GM19240 (cell line): ENCODE results near the gene UCHL1.
"Not testable (repeated sequence)": the region's sequence is repeated elsewhere in the genome, so short reads cannot be mapped to it uniquely, and the experiment has no call there.

Source experiments
- DNase-seq: peaks from one replicate; pipeline ENCODE4 v3.0.0; 2011; ENCODE audit warnings: low spot score; ENCODE audit not compliant: insufficient read length

The UCHL1 gene

GRCh38 chr4:41288254-41288653 lies 31.5 kb downstream of the UCHL1 start:
- DNase-seq, result no peak

GRCh38 chr4:41290479-41290878 lies 33.8 kb downstream of the UCHL1 start:
- no peak for DNase-seq

- no peak for DNase-seq
Observed at GRCh38 chr4:41294445-41295062, 37.8 kb downstream of the UCHL1 start.

- DNase-seq, result no peak
Observed at GRCh38 chr4:41296995-41297394, 40.3 kb downstream of the UCHL1 start.

DNA sequence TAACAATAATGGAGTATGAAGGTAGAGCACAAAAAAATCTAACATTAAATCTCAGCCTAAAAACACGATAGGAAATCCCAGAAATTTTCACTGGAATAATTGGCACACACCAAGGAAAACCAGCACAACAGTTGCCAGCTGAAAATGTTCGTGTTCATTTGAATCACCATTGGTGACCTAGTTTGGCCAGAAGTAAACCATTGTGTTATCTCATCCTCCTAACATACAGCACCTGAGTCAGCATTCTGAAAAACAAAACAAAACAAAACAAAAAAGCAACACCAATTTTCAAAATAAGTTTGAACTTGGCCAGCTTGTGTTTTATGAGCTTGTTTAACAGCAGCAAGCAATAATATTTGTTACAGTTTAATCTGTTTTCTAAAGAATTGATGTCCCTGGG lies 41.1 kb downstream of the UCHL1 start:
- DNase-seq, result no peak

GRCh38 chr4:41299486-41299885 lies 42.8 kb downstream of the UCHL1 start:
- DNase-seq, result no peak

- no peak for DNase-seq
Observed at GRCh38 chr4:41301137-41301536, 44.4 kb downstream of the UCHL1 start.

- no peak for DNase-seq
Observed at GRCh38 chr4:41303372-41304118, 46.8 kb downstream of the UCHL1 start.

DNA sequence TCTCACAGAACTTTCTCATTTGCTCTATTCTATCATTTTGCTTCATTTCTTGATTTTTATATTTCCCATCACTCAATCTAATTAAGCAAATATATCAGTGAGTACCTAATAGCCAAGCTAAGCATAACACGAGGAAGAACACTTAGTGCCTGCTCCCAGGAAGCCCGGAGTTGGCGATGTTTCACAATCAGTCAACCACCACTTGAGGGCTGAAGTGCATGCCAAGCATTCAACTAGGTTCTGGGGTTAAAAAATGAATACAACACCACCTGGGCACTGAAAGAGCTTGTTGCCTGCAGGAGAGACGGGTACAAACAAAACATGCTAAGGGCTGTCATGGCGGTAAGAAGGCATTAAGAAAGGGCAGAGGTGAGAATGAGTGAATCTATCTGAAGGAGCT lies 47.5 kb downstream of the UCHL1 start:
- DNase-seq, result no peak

- no peak for DNase-seq
Observed at GRCh38 chr4:41305476-41305875, 48.7 kb downstream of the UCHL1 start.

- no peak for DNase-seq
Observed at GRCh38 chr4:41307638-41308037, 50.9 kb downstream of the UCHL1 start.

GRCh38 chr4:41308398-41308797 lies 51.7 kb downstream of the UCHL1 start:
- DNase-seq, result no peak

- DNase-seq, result not testable (repeated sequence)
Observed at GRCh38 chr4:41315426-41315825, 58.7 kb downstream of the UCHL1 start.

- no peak for DNase-seq
Observed at GRCh38 chr4:41315862-41316261, 59.1 kb downstream of the UCHL1 start.
